ENCODE data around the gene ADIPOQ. TPM values are rescaled to one million over a fixed set of nuclear protein-coding genes. Genes with fewer than 3 reads are reported as not detected.
"Not testable (repeated sequence)": the region's sequence is repeated elsewhere in the genome, so short reads cannot be mapped to it uniquely, and the experiment has no call there.

Gene ADIPOQ
- total RNA-seq, 2 experiments from 2014 or later: not detected

DNA sequence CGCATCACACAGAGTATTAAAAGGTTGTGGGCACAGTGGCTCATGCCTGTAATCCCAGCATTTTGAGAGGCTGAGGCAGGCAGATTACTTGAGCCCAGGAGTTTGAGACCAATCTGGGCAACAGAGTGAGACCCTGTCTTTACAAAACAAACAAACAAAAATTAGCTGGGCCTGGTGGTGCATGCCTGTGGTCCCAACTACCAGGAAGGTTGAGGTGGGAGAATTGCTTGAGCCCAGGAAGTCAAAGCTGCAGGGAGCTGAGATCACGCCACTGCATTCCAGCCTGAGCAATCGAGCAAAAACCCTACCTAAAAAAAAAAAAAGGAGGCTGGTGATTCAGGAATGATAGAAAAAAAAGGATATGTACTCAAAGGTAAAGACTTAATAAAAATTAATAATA is 59.6 kb downstream of the ADIPOQ start:
- Mint-ChIP-seq H3K27ac (no peak overlapping the region), H3K4me3 (no peak overlapping the region), H3K4me1 (peaks cover 39% of the 10 kb centered on the region), H3K27me3 (peaks cover 2% of the 10 kb centered on the region), H3K9me3 (peaks cover 46% of the 10 kb centered on the region), H3K36me3 (ENCODE audit: low read depth) (peaks cover 56% of the 10 kb centered on the region)
- no peak for DNase-seq
- ChIA-PET CTCF (no interaction called here), POLR2A (no interaction called here)

DNA sequence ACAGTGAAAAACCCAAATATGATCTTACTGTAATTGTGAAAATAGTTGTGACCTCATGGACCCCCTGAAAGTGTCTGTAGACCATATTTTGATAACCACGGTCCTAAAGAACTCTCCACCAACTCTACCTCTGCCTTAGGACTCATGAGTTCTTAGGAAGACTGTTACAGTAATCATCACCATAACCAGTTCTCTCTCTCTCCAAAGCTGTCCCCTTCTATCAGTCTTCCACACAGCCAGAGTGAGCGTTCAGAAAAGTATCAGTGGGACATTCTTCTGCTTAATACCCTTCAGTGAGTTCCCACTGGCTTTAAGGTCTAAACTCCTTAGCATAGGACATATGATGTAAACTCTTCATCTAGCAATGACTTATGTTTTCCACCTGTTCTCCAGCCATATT is 60.2 kb downstream of the ADIPOQ start:
- peak overlapping the region; percentile 28 for H3K27ac Mint-ChIP-seq
- no peak overlapping the region for H3K4me3 Mint-ChIP-seq
- H3K9me3 Mint-ChIP-seq: peaks cover 52% of the 10 kb centered on the region
- CTCF ChIA-PET: no interaction called here
- peaks cover 2% of the 10 kb centered on the region for H3K27me3 Mint-ChIP-seq
- no peak for DNase-seq
- POLR2A ChIA-PET: no interaction called here
- H3K36me3 Mint-ChIP-seq (ENCODE audit: low read depth): peaks cover 62% of the 10 kb centered on the region
- H3K4me1 Mint-ChIP-seq: peaks cover 43% of the 10 kb centered on the region

DNA sequence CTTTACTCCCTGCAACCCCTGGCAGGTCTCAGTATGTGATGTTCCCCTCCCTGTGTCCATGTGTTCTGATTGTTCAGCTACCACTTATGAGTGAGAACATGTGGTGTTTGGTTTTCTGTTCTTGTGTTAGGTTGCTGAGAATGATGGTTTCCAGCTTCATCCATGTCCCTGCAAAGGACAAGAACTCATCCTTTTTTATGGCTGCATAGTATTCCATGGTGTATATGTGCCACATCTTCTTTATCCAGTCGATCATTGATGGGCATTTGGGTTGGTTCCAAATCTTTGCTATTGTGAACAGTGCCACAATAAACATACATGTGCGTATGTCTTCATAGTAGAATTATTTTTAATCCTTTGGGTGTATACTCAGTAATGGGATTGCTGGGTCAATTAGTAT is 61.2 kb downstream of the ADIPOQ start:
- CTCF ChIA-PET: interaction anchor here (0.6 to 0.7 kb wide), 2 partner anchors 84 to 827 kb away, joined by 3 read pairs; no protein-coding TSS in a partner anchor

DNA sequence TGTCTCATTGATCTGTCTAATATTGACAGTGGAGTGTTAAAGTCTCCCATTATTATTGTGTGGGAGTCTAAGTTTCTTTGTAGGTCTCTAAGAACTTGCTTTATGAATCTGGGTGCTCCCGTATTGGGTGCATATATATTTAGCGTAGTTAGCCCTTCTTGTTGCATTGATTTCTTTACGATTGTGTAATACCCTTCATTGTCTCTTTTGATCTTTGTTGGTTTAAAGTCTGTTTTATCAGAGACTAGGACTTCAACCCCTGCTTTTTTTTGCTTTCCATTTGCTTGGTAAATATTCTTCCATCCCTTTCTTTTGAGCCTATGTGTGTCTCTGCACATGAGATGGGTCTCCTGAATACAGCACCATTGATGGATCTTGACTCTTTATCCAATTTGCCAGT is 64.6 kb downstream of the ADIPOQ start:
- peaks cover 61% of the 10 kb centered on the region for H3K9me3 Mint-ChIP-seq
- H3K36me3 Mint-ChIP-seq (ENCODE audit: low read depth): peaks cover 72% of the 10 kb centered on the region
- DNase-seq, CTCF ChIA-PET, H3K4me3 Mint-ChIP-seq, POLR2A ChIA-PET, H3K27me3 Mint-ChIP-seq: not testable (repeated sequence)
- peaks cover 48% of the 10 kb centered on the region for H3K4me1 Mint-ChIP-seq
- peak overlapping the region; percentile 67 for H3K27ac Mint-ChIP-seq

More for the DNA sequence above, 61.2 kb downstream of the ADIPOQ start:
- Mint-ChIP-seq H3K9me3 (peaks cover 61% of the 10 kb centered on the region), H3K4me1 (peaks cover 53% of the 10 kb centered on the region), H3K36me3 (ENCODE audit: low read depth) (peaks cover 71% of the 10 kb centered on the region)
- POLR2A ChIA-PET, DNase-seq, H3K4me3 Mint-ChIP-seq, H3K27ac Mint-ChIP-seq, H3K27me3 Mint-ChIP-seq: not testable (repeated sequence)

Other genes starting within 250 kb of the ADIPOQ start
- not detected for gene AHSG, start 229.7 kb upstream of the ADIPOQ start, total RNA-seq
- not detected for gene FETUB, start 202.3 kb upstream of the ADIPOQ start, total RNA-seq
- not detected for gene HRG, start 176.7 kb upstream of the ADIPOQ start, total RNA-seq
- gene KNG1, start 125.4 kb upstream of the ADIPOQ start, total RNA-seq: not detected
- gene EIF4A2, start 59.1 kb upstream of the ADIPOQ start, total RNA-seq: 100 to 1,000 TPM; 351 to 383 TPM
- 100 to 1,000 TPM in 1 of 2 experiments, 10 to 100 TPM in 1; 85.5 to 105 TPM for gene RFC4, start 36.2 kb upstream of the ADIPOQ start, total RNA-seq
- gene ST6GAL1, start 87.8 kb downstream of the ADIPOQ start, total RNA-seq: 100 to 1,000 TPM; 145 to 183 TPM

Data from activated CD4-positive, alpha-beta T cell treated with anti-CD3 and anti-CD28 coated beads, Interleukin-2, amount 10 ng/mL, durations not matched to agents 7 days and 5 days (primary cell).